C4-2B (cell line): ENCODE measurements around the gene TRIM2.

Experiments used
- ZFX ChIP-seq: fragments of 450-650 bp; IDR thresholded peaks from 2 replicates; pipeline ENCODE4 v1.6.1; 2017
- TF ChIP-seq, protein P1 (sequence below): fragments of 450-650 bp; conservative IDR thresholded peaks from 2 replicates; pipeline ENCODE4 v1.5.1; 2017; ENCODE audit warnings: mild to moderate bottlenecking

GRCh38 chr4:153296040-153296823, 92.0 kb downstream of the TRIM2 start:
- TF ChIP-seq, protein P1, sequence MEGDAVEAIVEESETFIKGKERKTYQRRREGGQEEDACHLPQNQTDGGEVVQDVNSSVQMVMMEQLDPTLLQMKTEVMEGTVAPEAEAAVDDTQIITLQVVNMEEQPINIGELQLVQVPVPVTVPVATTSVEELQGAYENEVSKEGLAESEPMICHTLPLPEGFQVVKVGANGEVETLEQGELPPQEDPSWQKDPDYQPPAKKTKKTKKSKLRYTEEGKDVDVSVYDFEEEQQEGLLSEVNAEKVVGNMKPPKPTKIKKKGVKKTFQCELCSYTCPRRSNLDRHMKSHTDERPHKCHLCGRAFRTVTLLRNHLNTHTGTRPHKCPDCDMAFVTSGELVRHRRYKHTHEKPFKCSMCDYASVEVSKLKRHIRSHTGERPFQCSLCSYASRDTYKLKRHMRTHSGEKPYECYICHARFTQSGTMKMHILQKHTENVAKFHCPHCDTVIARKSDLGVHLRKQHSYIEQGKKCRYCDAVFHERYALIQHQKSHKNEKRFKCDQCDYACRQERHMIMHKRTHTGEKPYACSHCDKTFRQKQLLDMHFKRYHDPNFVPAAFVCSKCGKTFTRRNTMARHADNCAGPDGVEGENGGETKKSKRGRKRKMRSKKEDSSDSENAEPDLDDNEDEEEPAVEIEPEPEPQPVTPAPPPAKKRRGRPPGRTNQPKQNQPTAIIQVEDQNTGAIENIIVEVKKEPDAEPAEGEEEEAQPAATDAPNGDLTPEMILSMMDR, result no peak
- TF ChIP-seq ZFX, result no peak
